EL (cell line): ENCODE data around the gene WDHD1.

Source experiments
- DNase-seq: peaks from one replicate; pipeline ENCODE4 v3.0.0-alpha.2; 2016

Gene WDHD1

DNA sequence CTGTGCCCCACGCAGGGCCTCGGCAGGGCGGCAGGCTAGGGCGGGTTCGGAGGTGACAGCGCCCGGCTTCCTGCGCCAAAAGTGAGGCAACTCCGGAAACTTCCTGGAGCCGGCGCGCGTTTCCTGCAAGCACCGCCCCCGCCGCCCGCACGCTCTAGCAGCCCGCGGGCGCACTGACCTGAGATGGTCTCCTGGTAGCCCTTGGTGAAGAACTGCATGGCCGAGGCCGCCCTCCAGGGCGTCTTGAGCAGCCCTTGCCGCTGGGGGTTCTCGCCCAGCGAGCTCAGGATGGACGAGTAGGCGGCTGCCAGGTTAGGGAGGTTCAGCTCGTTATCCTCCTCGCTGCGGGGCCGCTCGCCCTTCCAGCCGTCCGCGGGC, 124.8 kb downstream of the WDHD1 start:
- peak; percentile 73 for DNase-seq

DNA sequence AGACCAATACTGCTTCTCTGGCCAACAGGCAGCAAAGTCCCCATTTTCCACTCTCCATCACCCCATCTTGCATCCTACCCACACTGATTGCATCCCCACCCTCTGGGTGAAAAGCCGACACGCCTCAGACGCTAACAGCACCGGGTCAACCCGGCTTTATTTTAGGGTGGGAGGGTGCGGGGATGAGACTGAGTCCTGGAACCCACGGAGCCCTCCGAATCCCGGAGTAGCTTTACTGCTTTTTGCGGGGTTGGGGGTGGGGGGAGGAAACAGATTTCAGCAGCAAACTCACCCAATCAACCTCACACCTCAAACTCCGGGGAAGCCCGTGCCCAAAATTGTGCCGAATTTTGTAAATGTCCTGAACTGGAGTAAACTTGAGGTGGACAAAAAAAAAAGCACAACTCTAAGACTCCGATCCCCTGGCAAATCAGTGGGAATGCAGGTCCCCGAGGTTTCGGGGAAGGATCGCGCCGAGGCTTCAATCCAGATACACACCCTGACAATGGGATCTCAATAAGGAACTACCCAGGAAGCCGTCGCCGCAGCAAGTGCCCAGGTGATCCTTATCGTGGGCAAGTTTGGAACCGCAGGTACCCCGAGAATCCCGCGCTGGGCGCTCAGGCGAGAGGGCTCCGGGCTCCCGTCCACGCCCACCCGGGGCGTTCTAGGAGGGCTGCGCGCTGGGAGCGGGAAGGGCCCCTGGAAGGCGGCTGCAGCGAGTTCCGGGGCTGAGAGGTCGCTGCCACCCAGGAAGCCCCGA, 125.3 kb downstream of the WDHD1 start:
- peak; percentile 22 for DNase-seq

DNA sequence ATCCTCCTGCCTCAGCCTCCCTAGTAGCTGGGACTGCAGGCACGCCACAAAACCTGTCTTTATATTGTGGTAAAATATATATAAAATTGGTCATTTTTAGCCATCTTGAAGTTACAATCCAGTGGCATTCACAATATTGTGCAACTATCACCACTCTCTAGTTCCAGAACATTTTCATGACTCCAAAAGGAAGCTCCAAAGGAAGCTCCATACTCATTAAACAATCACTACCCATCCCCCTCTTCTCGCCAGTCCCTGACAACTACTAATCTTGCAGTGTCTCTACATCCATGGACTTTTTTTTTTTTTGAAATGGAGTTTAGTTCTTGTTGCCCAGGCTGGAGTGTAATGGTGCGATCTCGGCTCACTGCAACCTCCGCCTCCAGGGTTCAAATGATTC, 127.3 kb downstream of the WDHD1 start:
- no peak for DNase-seq

DNA sequence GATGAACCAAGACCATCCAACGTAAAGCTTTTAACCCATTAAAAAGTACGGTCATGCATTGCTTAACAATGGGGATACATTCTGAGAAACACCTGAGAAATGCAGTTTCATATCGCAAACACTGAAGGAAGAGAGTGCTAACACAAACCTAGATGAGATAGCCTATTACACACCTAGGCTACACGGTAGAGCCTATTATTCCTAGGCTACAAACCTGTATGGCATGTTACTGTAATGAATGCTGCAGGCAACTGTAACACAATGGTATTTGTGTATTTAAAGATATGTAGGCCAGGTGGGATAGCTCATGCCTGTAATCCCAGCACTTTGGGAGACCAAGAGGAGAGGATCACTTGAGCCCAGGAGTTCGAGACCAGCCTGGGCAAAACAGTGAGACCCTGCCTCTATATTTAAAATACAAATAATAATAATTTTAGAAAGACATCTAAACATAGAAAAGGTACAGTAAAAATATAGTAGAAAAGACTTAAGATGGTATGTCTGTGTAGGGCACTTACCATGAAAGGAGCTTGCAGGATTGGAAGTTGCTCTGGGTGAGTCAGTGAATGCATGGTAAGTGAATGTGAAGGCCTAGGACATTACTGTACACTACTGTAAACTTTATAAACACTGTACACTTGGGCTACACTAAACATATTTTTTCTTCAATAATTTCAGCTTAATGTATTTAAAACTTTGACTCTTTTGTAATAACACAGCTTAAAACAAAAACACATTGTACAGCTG, 128.9 kb downstream of the WDHD1 start:
- DNase-seq, result peak; percentile 36

DNA sequence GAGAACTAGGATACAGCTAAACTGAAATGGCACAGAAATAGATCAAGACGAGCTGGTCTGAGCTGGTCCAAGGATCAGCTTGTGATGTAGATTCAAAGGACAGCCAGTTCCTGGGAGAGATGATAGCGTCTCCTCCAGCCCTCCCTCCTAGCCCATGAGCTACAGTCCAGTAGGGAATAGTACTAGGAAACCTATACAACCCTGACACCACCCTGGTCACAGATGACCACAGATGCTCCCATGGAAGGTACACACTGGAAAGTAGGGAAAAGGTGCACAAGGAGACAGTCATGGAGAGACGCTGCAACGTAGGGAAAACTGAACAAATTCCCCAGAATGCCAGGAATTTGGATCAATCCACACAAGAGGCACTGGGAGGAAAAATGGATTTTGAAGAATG, 131.2 kb downstream of the WDHD1 start:
- DNase-seq, result no peak

DNA sequence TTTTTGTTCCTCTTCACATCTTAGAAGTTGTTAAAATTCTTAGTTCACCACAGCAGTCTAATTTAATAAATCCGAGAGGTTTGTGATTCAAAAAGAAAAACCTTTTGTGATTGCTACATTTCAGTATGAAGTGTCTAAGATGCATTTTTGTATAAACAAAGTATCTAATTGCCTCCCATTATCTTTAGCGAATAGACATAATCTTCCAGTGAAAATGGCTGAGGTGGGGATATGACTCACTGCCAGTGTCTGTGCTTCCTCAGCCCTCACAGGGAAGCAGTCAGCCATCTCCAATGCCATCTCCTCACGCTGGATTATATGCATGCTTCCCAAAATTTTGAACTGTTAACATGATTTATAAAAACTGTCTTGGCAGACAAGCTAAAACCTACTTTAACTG, 131.9 kb downstream of the WDHD1 start:
- DNase-seq, result peak; percentile 60

DNA sequence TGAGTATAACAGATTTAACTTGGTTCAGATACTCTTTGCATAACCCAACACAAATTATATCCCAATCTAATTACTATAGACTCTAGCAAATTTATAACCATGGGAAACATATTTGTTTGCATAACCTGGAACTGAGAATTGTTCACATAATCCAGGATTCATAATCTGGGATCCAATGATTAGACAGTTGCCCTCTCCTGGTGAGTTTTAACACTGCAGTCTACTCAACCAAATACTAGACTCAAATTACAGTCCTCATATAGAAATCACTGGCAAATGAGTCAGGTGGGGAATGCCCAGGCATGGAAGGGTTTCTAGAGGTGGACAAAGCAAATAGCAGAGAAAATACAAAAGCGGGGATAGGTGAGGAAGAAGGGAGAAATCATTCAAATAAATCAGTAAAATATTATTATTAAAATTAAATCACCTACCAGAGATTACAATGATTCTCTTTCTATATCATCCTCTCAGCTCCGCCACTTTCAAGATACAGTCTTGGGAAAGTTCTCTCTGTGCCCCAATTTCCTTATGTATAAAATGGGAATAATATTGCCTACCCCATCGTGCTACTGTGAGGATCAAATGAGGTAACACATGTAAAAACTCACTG, 133.6 kb downstream of the WDHD1 start:
- peak; percentile 76 for DNase-seq

DNA sequence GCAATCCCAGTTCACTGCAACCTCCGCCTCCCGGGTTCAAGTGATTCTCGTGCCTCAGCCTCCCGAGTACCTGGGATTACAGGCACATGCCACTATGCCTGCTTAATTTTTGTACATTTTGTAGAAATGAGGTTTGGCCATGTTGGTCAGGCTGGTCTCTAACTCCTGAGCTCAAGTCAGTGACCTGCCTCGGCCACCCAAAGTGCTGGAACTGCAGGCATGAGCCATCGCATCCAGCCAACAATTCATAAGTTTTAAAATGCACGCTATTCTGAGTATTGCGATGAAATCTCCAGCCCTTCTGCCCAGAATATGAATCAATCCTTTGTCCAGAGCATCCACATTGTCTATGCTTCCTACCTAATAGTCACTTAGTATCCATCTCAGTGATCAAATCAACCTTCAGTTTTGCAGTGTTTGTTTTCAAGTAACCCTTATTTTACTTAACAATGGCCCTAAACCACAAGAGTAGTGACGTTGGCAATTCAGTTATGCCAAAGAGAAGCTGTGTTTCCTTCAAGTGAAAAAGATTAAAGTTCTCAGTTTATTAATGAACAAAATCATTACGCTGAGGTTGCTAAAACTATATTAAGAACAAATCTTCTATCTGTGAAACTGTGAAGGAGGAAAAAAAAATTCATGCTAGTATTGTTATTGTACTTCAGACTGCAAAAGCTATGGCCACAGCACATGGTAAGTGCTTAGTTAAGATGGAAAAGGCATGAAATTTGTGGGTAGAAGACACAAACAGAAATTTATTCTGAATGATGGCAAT, 135.2 kb downstream of the WDHD1 start:
- DNase-seq, result no peak

DNA sequence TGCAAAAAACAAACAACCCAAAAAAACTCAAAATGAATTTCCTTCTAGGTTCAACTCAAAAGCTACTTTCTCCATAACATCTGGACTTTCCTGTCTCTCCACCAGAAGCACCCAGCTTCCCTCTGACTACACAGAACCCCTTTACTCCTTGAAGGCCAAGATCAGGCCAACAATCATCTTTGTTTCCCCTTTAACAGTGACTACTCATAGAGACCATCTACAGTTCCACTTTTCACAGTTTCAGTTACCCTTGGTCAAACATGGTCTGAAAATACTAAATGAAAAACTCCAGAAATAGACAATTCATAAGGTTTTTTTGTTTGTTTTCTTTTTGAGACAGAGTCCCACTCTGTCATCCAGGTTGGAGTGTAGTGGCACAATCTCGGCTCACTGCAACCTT, 136.1 kb downstream of the WDHD1 start:
- no peak for DNase-seq

DNA sequence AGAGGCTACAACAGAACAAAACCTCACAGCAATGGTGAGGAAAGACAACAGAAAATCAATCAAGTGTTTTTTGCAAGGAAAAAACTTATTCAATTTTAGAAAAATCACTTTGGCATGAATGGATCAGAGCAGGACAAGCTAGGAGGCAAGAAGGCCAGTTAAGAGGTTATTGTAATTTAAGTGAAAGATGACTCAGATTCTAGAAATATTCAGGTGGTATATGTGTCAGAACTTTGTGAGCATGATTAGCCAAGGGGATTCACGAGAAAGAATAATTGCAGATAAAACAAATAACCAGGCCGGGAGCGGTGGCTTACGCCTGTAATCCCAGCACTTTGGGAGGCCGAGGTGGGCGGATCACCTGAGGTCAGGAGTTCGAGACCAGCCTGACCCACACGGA, 137.0 kb downstream of the WDHD1 start:
- no peak for DNase-seq
